OCI-LY1 (cell line): ENCODE data around the gene ACKR2.

Source experiments
- EZH2 ChIP-seq: fragments of 200-600 bp; sonication (generic), shearing (Covaris generic); IDR thresholded peaks from 2 replicates; pipeline ENCODE4 v1.8.0; 2017; ENCODE audit warnings: borderline replicate concordance, mixed run types, mild to moderate bottlenecking, antibody characterized with exemption, low read length, moderate library complexity, mixed read lengths
- TF ChIP-seq, protein P1 (sequence below): fragments of 200-600 bp; sonication (generic), shearing (Covaris generic); IDR thresholded peaks from 2 replicates; pipeline ENCODE4 v1.5.1; 2017; ENCODE audit warnings: mild to moderate bottlenecking, antibody characterized with exemption, low read length, moderate library complexity, mixed read lengths

DNA sequence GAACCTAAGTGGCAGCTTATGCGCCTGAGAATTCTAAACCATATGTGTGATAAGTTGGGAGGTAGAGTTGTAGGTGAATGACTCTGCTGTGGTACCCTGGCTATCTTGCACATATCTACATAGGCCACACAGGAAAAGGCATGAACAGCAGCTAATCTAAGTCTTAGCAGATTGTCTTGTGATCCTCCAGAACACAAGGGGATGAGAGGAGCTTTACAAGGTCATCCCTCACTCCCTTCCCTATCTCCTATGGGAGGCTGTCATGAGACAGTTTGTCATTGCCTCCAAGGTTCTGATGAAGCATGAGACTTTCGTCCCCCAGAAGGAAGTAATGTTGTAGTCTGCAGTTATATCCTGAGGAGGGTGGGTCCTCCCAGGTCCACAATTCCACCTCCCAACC lies 93.0 kb downstream of the ACKR2 start:
- TF ChIP-seq, protein P1, sequence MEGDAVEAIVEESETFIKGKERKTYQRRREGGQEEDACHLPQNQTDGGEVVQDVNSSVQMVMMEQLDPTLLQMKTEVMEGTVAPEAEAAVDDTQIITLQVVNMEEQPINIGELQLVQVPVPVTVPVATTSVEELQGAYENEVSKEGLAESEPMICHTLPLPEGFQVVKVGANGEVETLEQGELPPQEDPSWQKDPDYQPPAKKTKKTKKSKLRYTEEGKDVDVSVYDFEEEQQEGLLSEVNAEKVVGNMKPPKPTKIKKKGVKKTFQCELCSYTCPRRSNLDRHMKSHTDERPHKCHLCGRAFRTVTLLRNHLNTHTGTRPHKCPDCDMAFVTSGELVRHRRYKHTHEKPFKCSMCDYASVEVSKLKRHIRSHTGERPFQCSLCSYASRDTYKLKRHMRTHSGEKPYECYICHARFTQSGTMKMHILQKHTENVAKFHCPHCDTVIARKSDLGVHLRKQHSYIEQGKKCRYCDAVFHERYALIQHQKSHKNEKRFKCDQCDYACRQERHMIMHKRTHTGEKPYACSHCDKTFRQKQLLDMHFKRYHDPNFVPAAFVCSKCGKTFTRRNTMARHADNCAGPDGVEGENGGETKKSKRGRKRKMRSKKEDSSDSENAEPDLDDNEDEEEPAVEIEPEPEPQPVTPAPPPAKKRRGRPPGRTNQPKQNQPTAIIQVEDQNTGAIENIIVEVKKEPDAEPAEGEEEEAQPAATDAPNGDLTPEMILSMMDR: no peak
- no peak for TF ChIP-seq EZH2
